Measurements from ENCODE around the gene MIS18A. TPM values are rescaled to one million over a fixed set of nuclear protein-coding genes. Genes with fewer than 3 reads are reported as not detected.
"Not testable (repeated sequence)": the region's sequence is repeated elsewhere in the genome, so short reads cannot be mapped to it uniquely, and the experiment has no call there.

MIS18A gene
- total RNA-seq, 1 donor from 2014 or later: 15.6 TPM

GRCh38 chr21:32260130-32260529 lies 18.7 kb downstream of the MIS18A start:
- H3K4me3 ChIP-seq (ENCODE audit: low read depth, low read length): no peak overlapping the region
- no peak for DNase-seq (ENCODE audit: low read depth)
- peaks cover 2% of the 10 kb centered on the region for H3K27me3 ChIP-seq (ENCODE audit: control insufficient read depth, insufficient read depth, low read length)
- no peak for TF ChIP-seq CTCF (IDR thresholded peaks at IDR 0.05; ENCODE audit: insufficient read depth, low read length, poor library complexity, severe bottlenecking)
- no peaks in the 10 kb centered on the region for H3K36me3 ChIP-seq (ENCODE audit: control insufficient read depth, insufficient read depth, low read length)

- not testable (repeated sequence) for H3K27me3 ChIP-seq (ENCODE audit: control insufficient read depth, insufficient read depth, low read length); DNase-seq (ENCODE audit: low read depth); H3K4me3 ChIP-seq (ENCODE audit: low read depth, low read length); H3K36me3 ChIP-seq (ENCODE audit: control insufficient read depth, insufficient read depth, low read length)
Measured at GRCh38 chr21:32258786-32259048, 20.1 kb downstream of the MIS18A start.

GRCh38 chr21:32257962-32258785 lies 20.7 kb downstream of the MIS18A start:
- peak; percentile 42 for DNase-seq (ENCODE audit: low read depth)
- peak; percentile 73 for TF ChIP-seq CTCF (IDR thresholded peaks at IDR 0.05; ENCODE audit: insufficient read depth, low read length, poor library complexity, severe bottlenecking)
- Histone ChIP-seq H3K36me3 (ENCODE audit: control insufficient read depth, insufficient read depth, low read length) (no peaks in the 10 kb centered on the region), H3K27me3 (ENCODE audit: control insufficient read depth, insufficient read depth, low read length) (peaks cover 2% of the 10 kb centered on the region), H3K4me3 (ENCODE audit: low read depth, low read length) (no peak overlapping the region)

- Histone ChIP-seq H3K4me3 (ENCODE audit: low read depth, low read length) (no peak overlapping the region), H3K36me3 (ENCODE audit: control insufficient read depth, insufficient read depth, low read length) (no peaks in the 10 kb centered on the region), H3K27me3 (ENCODE audit: control insufficient read depth, insufficient read depth, low read length) (peaks cover 2% of the 10 kb centered on the region)
- no peak for TF ChIP-seq CTCF (IDR thresholded peaks at IDR 0.05; ENCODE audit: insufficient read depth, low read length, poor library complexity, severe bottlenecking)
- peak; percentile 71 for DNase-seq (ENCODE audit: low read depth)
Measured at GRCh38 chr21:32256873-32257620, 21.8 kb downstream of the MIS18A start.

- Histone ChIP-seq H3K27me3 (ENCODE audit: control insufficient read depth, insufficient read depth, low read length) (peaks cover 2% of the 10 kb centered on the region), H3K4me3 (ENCODE audit: low read depth, low read length) (no peak overlapping the region), H3K36me3 (ENCODE audit: control insufficient read depth, insufficient read depth, low read length) (no peaks in the 10 kb centered on the region)
- TF ChIP-seq CTCF (IDR thresholded peaks at IDR 0.05; ENCODE audit: insufficient read depth, low read length, poor library complexity, severe bottlenecking): no peak
- no peak for DNase-seq (ENCODE audit: low read depth)
Measured at GRCh38 chr21:32256251-32256650, 22.6 kb downstream of the MIS18A start.

- Histone ChIP-seq H3K27me3 (ENCODE audit: control insufficient read depth, insufficient read depth, low read length) (peaks cover 6% of the 10 kb centered on the region), H3K4me3 (ENCODE audit: low read depth, low read length) (no peak overlapping the region), H3K36me3 (ENCODE audit: control insufficient read depth, insufficient read depth, low read length) (no peaks in the 10 kb centered on the region)
- no peak for DNase-seq (ENCODE audit: low read depth)
- TF ChIP-seq CTCF (IDR thresholded peaks at IDR 0.05; ENCODE audit: insufficient read depth, low read length, poor library complexity, severe bottlenecking): no peak
Measured at GRCh38 chr21:32253215-32253641, 25.6 kb downstream of the MIS18A start.
